B cell (primary cell): ENCODE results near the gene LRIT1. TPM values are rescaled to one million over a fixed set of nuclear protein-coding genes. Genes with fewer than 3 reads are reported as not detected.

Experiments used
- ATAC-seq: fragments of 200-7000 bp; cut with Tn5 transposase; one replicate; pipeline ENCODE4 v1.10.0; 2021; ENCODE audit warnings: low read depth, mild to moderate bottlenecking, moderate number of reproducible peaks, moderate library complexity
- CTCF ChIA-PET: fragments of 350-600 bp; sonication (Branson Sonifier 250); formaldehyde crosslinking; loops from one replicate; lab custom pipeline; 2021; ENCODE audit warnings: antibody characterized with exemption, inconsistent platforms; lab: Charles Lee
- POLR2A ChIA-PET: fragments of 350-600 bp; sonication (Branson Sonifier 250); formaldehyde crosslinking; loops from one replicate; lab custom pipeline; 2021; ENCODE audit warnings: antibody characterized with exemption; lab: Charles Lee
- DNase-seq: peaks from one replicate; pipeline ENCODE4 v3.0.0; 2013
- H2AFZ ChIP-seq: 2 replicates; pipeline ENCODE4 v1.6.1; 2012; ENCODE audit warnings: mild to moderate bottlenecking, low read depth, low read length; ENCODE audit not compliant: insufficient read depth, poor library complexity, severe bottlenecking
- H3K27ac ChIP-seq, 2 donors: 1 replicate in 1 of 2; 2 replicates in 1 of 2; pipeline ENCODE4 v1.5.1; 2012 to 2013; ENCODE audit warnings: low read length in 2 of 2, mild to moderate bottlenecking in 2 of 2, moderate library complexity in 1 of 2
- H3K27me3 ChIP-seq, 4 experiments: fragments of 200-600 bp in 1 of 4; sonication (generic) in 1 of 4; replicated peaks in 1 of 4; 1 replicate in 2 of 4; 2 replicates in 2 of 4; pipeline versions ENCODE4 v1.6.1 to v1.7.0; 2013 to 2016; ENCODE audit warnings: low read length in 3 of 4, mild to moderate bottlenecking in 2 of 4, mixed read lengths in 1 of 4, moderate library complexity in 1 of 4; ENCODE audit not compliant: insufficient read depth in 4 of 4, control insufficient read depth in 3 of 4; ENCODE audit errors: control extremely low read depth in 1 of 4
- H3K36me3 ChIP-seq, 2 experiments: replicated peaks in 1 of 2; 1 replicate in 1 of 2; 2 replicates in 1 of 2; pipeline versions ENCODE4 v1.6.1 to v1.7.1; 2013; ENCODE audit warnings: low read length in 1 of 2; ENCODE audit not compliant: insufficient read depth in 2 of 2, control insufficient read depth in 1 of 2; ENCODE audit errors: control extremely low read depth in 1 of 2, extremely low read depth in 1 of 2
- H3K4me1 ChIP-seq, 2 donors: fragments of 200-600 bp in 1 of 2; sonication (generic) in 1 of 2; 1 replicate in 1 of 2; 2 replicates in 1 of 2; pipeline versions ENCODE4 v1.5.1 to v1.6.1; 2013 to 2017; ENCODE audit warnings: low read length in 2 of 2; ENCODE audit not compliant: control insufficient read depth in 2 of 2, insufficient read depth in 2 of 2
- H3K4me2 ChIP-seq: replicated peaks from 2 replicates; pipeline ENCODE3; 2012; ENCODE audit warnings: mild to moderate bottlenecking, low read depth, low read length; ENCODE audit not compliant: poor library complexity, severe bottlenecking
- H3K4me3 ChIP-seq, 5 experiments: fragments of 200-600 bp in 1 of 5; sonication (generic) in 1 of 5; 1 replicate in 3 of 5; 2 replicates in 2 of 5; pipeline versions ENCODE4 v1.5.1 to v1.7.0; 2011 to 2016; ENCODE audit warnings: low read length in 4 of 5, mild to moderate bottlenecking in 4 of 5, low read depth in 2 of 5, control low read depth in 1 of 5, moderate library complexity in 1 of 5; ENCODE audit not compliant: insufficient read depth in 1 of 5; ENCODE audit errors: control extremely low read depth in 1 of 5, extremely low read depth in 1 of 5
- H3K79me2 ChIP-seq: fragments of 200-600 bp; sonication (generic); one replicate; pipeline ENCODE4 v1.6.0; 2016; ENCODE audit warnings: low read length; ENCODE audit not compliant: control insufficient read depth, insufficient read depth
- H3K9ac ChIP-seq: fragments of 200-600 bp; sonication (generic); 2 replicates; pipeline ENCODE4 v1.6.1; 2017; ENCODE audit warnings: mild to moderate bottlenecking, low read length, moderate library complexity
- H3K9me3 ChIP-seq, 3 donors: one replicate each; pipeline versions ENCODE4 v1.6.1 to v1.7.1; 2013; ENCODE audit warnings: low read length in 2 of 3; ENCODE audit not compliant: control insufficient read depth in 2 of 3, insufficient read depth in 1 of 3; ENCODE audit errors: control extremely low read depth in 1 of 3
- H4K20me1 ChIP-seq: 2 replicates; pipeline ENCODE4 v1.6.0; 2012; ENCODE audit warnings: mild to moderate bottlenecking, low read length; ENCODE audit not compliant: insufficient read depth, control insufficient read depth, poor library complexity, severe bottlenecking
- H3K27ac Mint-ChIP-seq: one replicate; pipeline ENCODE4 v1.8.0; 2021; ENCODE audit warnings: mixed read lengths
- H3K27me3 Mint-ChIP-seq: one replicate; pipeline ENCODE4 v1.8.0; 2021; ENCODE audit warnings: mixed read lengths
- H3K4me1 Mint-ChIP-seq: one replicate; pipeline ENCODE4 v1.8.0; 2021; ENCODE audit warnings: mixed read lengths
- H3K4me3 Mint-ChIP-seq: one replicate; pipeline ENCODE4 v1.8.0; 2021; ENCODE audit warnings: mixed read lengths
- H3K9me3 Mint-ChIP-seq: one replicate; pipeline ENCODE4 v1.8.0; 2022; ENCODE audit warnings: mixed read lengths; ENCODE audit not compliant: insufficient read depth
- CTCF ChIP-seq: fragments of 200-600 bp; IDR thresholded peaks from one replicate; pipeline ENCODE4 v1.8.0; 2022; ENCODE audit warnings: antibody characterized with exemption, mild to moderate bottlenecking
- EZH2 ChIP-seq: IDR thresholded peaks from 2 replicates; pipeline ENCODE4 v1.6.1; 2012; ENCODE audit warnings: borderline replicate concordance, low read depth, mild to moderate bottlenecking, moderate library complexity, low read length; ENCODE audit not compliant: insufficient read depth, poor library complexity, severe bottlenecking
- WGBS: methylation state at CpG from one replicate; pipeline ENCODE4 v1.1.5; 2013; ENCODE audit warnings: missing lambda C conversion rate; ENCODE audit not compliant: insufficient coverage; 5-methylcytosine and 5-hydroxymethylcytosine counted together
- intact Hi-C: fragments of 100-400 bp; cut with micrococcal nuclease; formaldehyde crosslinking; loops from one replicate; pipeline ENCODE4 v1.10.0; 2022
- polyA plus RNA-seq: library from polyadenylated mRNA; depleted of rRNA; stranded (reverse); fragments of >200 nt; gene quantifications from 2 replicates; pipeline ENCODE4 v1.2.3, GENCODE V29; 2012
- total RNA-seq, 2 donors: library from RNA; stranded (reverse); fragments of 120-200 nt in 1 of 2; gene quantifications; 1 replicate in 1 of 2; 2 replicates in 1 of 2; pipeline versions ENCODE4 v1.2.3 to v1.2.4, GENCODE V29; 2013 to 2022

Gene LRIT1
- total and polyA plus RNA-seq, 2 donors (not counting 1 experiment from before 2014, with no cell fraction given): not detected

GRCh38 chr10:84195044-84195830, 46.1 kb downstream of the LRIT1 start:
- Histone ChIP-seq H3K36me3 (no peaks in the 10 kb centered on the region), H4K20me1 (no peaks in the 10 kb centered on the region), H3K4me2 (peak overlapping the region; percentile 87), H3K27me3 (peaks cover 0 to 49% (median 24%) of the 10 kb centered on the region in 4 experiments), H2AFZ (peak overlapping the region; percentile 72), H3K4me3 (peak overlapping the region in 3 of 5 experiments; percentile 34 to 51 (median 46)), H3K4me1 (peaks cover 14 to 15% of the 10 kb centered on the region in 2 donors), H3K9me3 (peaks cover 0 to 5% (median 0%) of the 10 kb centered on the region in 3 donors), H3K27ac (no peak overlapping the region), H3K9ac (peak overlapping the region; percentile 56), H3K79me2 (no peaks in the 10 kb centered on the region)
- no peak for TF ChIP-seq CTCF
- TF ChIP-seq EZH2: no peak
- no peak for DNase-seq
- intact Hi-C loops: no loop called here
- no peak for ATAC-seq
- H3K4me3 Mint-ChIP-seq: peak overlapping the region; percentile 78
- no peaks in the 10 kb centered on the region for H3K9me3 Mint-ChIP-seq
- H3K4me1 Mint-ChIP-seq: peaks cover 8% of the 10 kb centered on the region
- H3K27me3 Mint-ChIP-seq: peaks cover 44% of the 10 kb centered on the region
- no peak overlapping the region for H3K27ac Mint-ChIP-seq
- 27% methylated on average over 43 of the region's 43 CpGs for WGBS
- POLR2A ChIA-PET: interaction anchor here (0.6 kb wide), 2 partner anchors 16 to 21 kb away, joined by 3 to 12 read pairs; no protein-coding TSS in a partner anchor
- CTCF ChIA-PET: interaction anchor here (1.4 to 1.8 kb wide), 2 partner anchors 39 to 47 kb away, joined by 4 to 7 read pairs; no protein-coding TSS in a partner anchor
